ENCODE measurements around the gene AFF3. TPM values are rescaled to one million over a fixed set of nuclear protein-coding genes. Genes with fewer than 3 reads are reported as not detected.

Gene AFF3
- total RNA-seq, 3 donors from 2014 or later: 4.2 to 56.6 (median 5.2) TPM

DNA sequence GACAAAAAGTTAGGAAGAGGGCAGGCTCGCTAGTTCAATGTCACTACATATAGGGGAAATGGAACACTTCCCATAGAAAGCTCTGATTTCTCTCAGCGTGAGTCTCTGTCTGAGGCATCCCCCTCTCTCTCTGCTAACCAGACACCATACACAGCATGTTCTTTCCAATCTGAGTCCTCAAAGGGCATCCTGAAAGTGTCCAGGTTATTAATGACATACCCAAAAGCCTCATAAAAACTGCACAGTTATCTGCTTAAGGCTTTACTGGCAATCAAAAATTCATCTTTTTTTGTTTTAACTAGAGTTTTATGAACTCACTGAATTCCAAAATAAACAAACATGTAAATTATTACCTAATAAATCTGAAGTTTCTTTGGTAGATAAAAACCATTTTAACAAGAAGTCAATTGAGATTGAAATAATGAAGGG lies 137.4 kb downstream of the AFF3 start:
- TF ChIP-seq, protein P1, sequence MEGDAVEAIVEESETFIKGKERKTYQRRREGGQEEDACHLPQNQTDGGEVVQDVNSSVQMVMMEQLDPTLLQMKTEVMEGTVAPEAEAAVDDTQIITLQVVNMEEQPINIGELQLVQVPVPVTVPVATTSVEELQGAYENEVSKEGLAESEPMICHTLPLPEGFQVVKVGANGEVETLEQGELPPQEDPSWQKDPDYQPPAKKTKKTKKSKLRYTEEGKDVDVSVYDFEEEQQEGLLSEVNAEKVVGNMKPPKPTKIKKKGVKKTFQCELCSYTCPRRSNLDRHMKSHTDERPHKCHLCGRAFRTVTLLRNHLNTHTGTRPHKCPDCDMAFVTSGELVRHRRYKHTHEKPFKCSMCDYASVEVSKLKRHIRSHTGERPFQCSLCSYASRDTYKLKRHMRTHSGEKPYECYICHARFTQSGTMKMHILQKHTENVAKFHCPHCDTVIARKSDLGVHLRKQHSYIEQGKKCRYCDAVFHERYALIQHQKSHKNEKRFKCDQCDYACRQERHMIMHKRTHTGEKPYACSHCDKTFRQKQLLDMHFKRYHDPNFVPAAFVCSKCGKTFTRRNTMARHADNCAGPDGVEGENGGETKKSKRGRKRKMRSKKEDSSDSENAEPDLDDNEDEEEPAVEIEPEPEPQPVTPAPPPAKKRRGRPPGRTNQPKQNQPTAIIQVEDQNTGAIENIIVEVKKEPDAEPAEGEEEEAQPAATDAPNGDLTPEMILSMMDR (IDR thresholded peaks at IDR 0.05): no peak
- intact Hi-C loops (cut with DNase I, micrococcal nuclease): no loop called here
- Histone ChIP-seq H3K4me1 (ENCODE audit: low read depth) (peaks cover 2% of the 10 kb centered on the region), H3K36me3 (ENCODE audit: low read depth) (no peaks in the 10 kb centered on the region), H3K4me3 (no peak overlapping the region), H3K9me3 (no peaks in the 10 kb centered on the region)
- ATAC-seq (no peak), DNase-seq (no peak)

DNA sequence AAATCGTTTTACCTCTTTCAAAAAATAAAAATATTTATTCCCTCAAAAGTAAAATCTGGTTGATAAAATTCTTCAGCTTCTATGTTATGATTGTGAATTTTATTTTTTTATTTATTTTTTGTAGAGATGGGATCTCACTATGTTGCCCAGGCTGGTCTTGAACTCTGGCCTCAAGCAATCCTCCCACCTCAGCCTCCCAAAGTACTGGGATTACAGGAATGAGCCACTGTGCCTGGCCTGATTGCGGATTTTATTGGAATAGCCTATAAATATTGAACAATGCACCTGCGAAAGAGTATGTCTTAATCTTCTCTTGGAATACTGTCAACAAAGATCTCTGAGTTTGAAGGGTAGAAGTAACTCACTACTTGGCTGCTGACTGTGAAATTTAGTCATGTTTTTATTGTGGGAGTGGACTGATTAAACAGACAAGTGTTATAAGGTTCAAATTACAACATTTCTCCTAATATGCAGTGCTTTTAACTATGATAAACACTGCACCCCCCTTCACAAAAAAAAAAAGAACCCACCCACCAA lies 138.0 kb downstream of the AFF3 start:
- no peak overlapping the region for H3K4me3 ChIP-seq
- TF ChIP-seq, protein P1 (IDR thresholded peaks at IDR 0.05): no peak
- no peaks in the 10 kb centered on the region for H3K9me3 ChIP-seq
- DNase-seq: no peak
- no peak for ATAC-seq
- intact Hi-C loops (cut with DNase I, micrococcal nuclease): no loop called here
- H3K4me1 ChIP-seq (ENCODE audit: low read depth): peaks cover 2% of the 10 kb centered on the region
- H3K36me3 ChIP-seq (ENCODE audit: low read depth): no peaks in the 10 kb centered on the region

DNA sequence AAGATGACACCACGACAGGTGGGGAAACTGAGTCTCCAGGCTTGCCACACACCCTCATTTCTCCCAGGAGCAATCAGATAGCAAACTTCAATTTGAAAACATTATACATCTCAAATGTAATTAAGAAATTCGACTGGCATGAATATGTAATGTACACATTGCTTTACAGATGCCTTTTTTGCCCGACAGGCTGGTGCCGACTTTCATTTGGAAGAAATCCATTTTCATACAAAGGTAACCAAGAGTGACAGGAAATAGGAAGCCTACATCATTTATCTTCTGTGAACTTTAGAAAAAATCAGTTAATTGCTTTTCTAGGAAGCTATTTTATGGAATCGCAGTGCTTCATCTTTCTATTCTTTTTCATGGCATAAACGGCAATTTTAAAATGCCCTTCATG lies 140.3 kb downstream of the AFF3 start:
- Histone ChIP-seq H3K4me3 (no peak overlapping the region), H3K9me3 (no peaks in the 10 kb centered on the region), H3K4me1 (ENCODE audit: low read depth) (no peaks in the 10 kb centered on the region), H3K36me3 (ENCODE audit: low read depth) (no peaks in the 10 kb centered on the region)
- DNase-seq: no peak
- intact Hi-C loops (cut with DNase I, micrococcal nuclease): no loop called here
- ATAC-seq: no peak
- TF ChIP-seq, protein P1 (IDR thresholded peaks at IDR 0.05): no peak

DNA sequence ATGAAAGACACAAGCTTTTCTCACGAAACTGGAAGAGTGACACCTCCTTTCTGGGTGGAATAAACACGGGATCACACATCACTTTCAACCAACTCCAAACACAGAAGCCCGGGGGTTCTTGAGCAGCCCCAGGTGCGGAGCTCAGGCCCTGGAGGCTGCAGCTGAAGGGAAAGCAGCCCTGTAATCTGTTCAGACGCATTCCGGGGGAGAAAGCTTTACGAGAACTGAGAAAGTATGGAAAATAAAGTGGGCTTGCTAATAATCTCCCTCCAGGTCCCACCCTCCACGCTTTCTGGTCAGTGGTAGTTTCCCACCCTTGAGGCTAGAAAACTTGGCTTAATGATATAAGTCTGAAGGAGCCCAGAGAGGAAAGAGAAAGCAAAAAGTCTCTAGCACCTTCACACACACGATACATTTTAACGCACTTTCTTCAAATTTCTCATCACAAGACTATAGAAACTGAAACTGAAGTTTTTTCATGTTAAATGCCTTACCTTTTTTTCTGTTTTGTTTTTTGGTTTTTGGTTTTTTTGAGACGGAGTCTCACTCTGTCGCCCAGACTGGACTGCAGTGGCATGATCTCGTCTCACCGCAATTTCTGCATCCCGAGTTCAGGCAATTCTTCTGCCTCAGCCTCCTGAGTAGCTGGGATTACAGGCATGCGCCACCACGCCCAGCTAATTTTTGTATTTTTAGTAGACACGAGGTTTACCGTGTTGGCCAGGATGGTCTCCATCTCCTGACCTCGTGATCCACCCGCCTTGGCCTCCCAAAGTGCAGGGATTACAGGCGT lies 141.3 kb downstream of the AFF3 start:
- no peak for DNase-seq
- TF ChIP-seq, protein P1 (IDR thresholded peaks at IDR 0.05): no peak
- no peaks in the 10 kb centered on the region for H3K36me3 ChIP-seq (ENCODE audit: low read depth)

DNA sequence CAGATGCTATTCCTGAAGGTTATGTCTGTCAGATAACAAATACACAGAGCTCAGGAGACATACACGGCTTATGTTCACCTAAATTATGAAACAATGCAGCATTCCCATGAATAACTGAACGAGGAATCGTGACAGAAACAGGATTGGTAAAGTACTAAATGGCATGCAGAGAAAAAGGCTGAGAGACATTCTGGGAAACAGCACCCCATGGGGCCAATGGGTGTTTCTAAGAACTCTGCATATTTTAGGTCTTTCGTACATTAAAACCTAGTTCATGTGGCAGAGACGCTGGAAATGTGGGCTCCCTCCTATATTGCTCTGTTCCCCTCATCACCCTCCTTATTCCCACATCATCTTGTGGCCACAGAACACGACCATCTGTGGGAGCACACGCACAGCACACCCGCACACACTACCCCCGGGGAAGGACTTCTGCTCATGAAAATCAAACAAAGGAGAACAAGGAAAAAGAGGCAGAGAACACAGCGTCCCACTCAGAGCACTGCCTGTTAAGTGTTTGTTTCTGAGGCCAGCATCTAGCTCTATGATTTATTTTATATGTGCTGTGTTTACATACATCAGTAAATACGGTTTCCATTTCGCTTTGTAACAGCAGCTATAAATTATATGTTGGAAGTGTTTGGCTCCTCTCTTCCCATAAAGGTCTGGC lies 143.6 kb downstream of the AFF3 start:
- H3K4me1 ChIP-seq (ENCODE audit: low read depth): no peaks in the 10 kb centered on the region
- intact Hi-C loops (cut with DNase I, micrococcal nuclease): no loop called here
- DNase-seq (no peak), ATAC-seq (no peak)
- H3K4me3 ChIP-seq: no peak overlapping the region
- no peaks in the 10 kb centered on the region for H3K36me3 ChIP-seq (ENCODE audit: low read depth)
- no peaks in the 10 kb centered on the region for H3K9me3 ChIP-seq
- TF ChIP-seq, protein P1 (IDR thresholded peaks at IDR 0.05): no peak

More for the DNA sequence above, 141.3 kb downstream of the AFF3 start:
- ATAC-seq: no peak
- no peak overlapping the region for H3K4me3 ChIP-seq
- H3K9me3 ChIP-seq: no peaks in the 10 kb centered on the region
- no peaks in the 10 kb centered on the region for H3K4me1 ChIP-seq (ENCODE audit: low read depth)
- intact Hi-C loops (cut with DNase I, micrococcal nuclease): no loop called here
